ENCODE results near the gene UNC5B. TPM values are rescaled to one million over a fixed set of nuclear protein-coding genes. Genes with fewer than 3 reads are reported as not detected.
"Not testable (repeated sequence)": the region's sequence is repeated elsewhere in the genome, so short reads cannot be mapped to it uniquely, and the experiment has no call there.

UNC5B gene
- total RNA-seq, 1 donor, result 9.9 TPM

DNA sequence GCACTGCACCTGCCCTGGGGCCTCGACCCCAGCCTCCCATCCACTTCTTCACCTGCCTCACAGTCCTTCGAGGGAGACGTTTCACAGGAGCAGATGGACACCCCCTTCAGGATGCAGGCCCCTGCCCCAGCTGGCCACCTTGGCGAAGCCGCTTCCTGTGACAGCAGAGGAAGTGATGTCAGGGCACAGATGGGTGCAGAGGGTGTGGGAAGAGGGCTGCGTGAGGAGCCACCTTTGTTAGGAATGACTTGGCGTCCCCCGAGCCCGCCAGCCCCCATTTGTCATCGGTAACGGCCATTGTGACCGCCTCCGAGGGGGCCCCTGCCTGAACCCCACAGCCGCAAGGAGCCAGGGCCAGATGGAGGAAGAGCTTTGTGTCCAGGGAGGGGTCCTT lies 59.3 kb downstream of the UNC5B start:
- DNase-seq (ENCODE audit: low read depth), result no peak
- TF ChIP-seq, protein P1, sequence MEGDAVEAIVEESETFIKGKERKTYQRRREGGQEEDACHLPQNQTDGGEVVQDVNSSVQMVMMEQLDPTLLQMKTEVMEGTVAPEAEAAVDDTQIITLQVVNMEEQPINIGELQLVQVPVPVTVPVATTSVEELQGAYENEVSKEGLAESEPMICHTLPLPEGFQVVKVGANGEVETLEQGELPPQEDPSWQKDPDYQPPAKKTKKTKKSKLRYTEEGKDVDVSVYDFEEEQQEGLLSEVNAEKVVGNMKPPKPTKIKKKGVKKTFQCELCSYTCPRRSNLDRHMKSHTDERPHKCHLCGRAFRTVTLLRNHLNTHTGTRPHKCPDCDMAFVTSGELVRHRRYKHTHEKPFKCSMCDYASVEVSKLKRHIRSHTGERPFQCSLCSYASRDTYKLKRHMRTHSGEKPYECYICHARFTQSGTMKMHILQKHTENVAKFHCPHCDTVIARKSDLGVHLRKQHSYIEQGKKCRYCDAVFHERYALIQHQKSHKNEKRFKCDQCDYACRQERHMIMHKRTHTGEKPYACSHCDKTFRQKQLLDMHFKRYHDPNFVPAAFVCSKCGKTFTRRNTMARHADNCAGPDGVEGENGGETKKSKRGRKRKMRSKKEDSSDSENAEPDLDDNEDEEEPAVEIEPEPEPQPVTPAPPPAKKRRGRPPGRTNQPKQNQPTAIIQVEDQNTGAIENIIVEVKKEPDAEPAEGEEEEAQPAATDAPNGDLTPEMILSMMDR (IDR thresholded peaks at IDR 0.05; ENCODE audit: insufficient read depth, low read depth, low read length), result no peak
- no peak overlapping the region for H3K4me3 ChIP-seq (ENCODE audit: low read depth, low read length)

DNA sequence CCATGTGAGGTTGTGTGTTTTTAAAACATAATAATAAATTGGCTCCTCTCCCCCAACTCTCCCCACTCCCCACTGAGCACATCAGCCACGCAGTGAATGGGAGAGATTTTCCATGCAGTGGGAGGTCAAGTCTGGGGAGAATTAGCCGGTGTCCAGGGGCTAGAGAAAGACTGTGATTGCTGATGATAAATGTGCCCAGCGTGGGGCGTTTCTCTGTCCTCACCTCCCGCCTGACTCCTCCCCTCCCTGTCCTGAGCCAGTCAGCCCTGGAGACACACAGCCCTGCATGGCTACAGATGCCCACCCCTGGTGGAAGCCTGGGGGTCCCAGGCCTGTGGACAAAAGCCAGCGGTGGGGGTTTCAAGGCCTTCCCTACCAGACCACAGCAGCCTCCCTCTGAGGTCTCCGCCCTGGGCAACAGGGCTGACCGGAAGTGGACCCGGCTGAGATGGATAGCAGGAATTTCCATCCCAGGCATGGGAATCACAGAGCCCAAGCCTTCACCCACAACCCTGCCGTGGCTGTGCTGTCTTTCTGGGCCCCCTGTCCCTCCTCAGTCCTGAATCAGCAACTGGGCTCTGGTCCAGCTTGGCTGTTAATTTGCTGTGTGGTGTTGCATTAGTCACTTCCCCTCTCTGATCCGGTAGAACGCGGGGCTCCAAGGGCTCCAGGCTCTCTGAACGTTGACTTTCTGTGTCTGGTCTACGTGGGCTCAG lies 59.8 kb downstream of the UNC5B start:
- H3K4me3 ChIP-seq (ENCODE audit: low read depth, low read length), result no peak overlapping the region
- TF ChIP-seq, protein P1 (IDR thresholded peaks at IDR 0.05; ENCODE audit: insufficient read depth, low read depth, low read length), result no peak
- peak; percentile 45 for DNase-seq (ENCODE audit: low read depth)

DNA sequence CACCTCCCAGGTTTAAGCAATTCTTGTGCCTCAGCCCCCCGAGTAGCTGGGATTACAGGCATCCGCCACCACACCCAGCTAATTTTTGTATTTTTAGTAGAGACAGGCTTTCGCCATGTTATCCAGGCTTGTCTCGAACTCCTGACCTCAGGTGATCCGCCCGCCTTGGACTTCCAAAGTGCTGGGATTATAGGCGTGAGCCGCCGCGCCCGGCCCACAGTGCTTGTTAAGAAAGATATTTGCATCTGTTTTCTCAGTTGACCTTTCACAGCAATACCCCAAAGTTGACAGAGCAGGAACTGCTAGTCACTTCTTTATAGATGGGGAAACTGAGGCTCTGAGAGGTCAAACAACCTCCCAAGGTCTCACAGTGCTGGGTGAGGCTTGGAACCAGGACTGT lies 60.6 kb downstream of the UNC5B start:
- not testable (repeated sequence) for DNase-seq (ENCODE audit: low read depth)

DNA sequence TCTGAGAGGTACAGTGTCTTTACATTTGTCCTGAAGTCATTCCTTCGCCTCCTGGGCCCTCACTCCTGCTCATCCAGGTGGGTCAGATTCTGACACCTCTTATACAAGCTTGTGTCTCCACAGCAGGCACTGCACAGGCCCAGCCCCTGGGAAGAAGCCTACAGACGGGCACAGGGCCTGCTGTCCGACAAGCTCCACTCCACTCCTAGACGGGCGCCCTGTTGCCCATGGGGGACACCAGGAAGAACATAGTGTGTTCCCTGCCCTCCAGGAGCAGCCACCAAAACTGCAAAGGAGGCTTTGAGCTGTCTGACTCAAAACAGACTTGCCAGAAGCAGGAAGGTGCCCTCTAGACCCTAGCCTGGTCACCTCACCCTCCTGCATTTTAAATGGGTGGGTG lies 61.1 kb downstream of the UNC5B start:
- TF ChIP-seq, protein P1 (IDR thresholded peaks at IDR 0.05; ENCODE audit: insufficient read depth, low read depth, low read length), result no peak
- no peak for DNase-seq (ENCODE audit: low read depth)
- H3K4me3 ChIP-seq (ENCODE audit: low read depth, low read length), result no peak overlapping the region

More for the DNA sequence above, 60.6 kb downstream of the UNC5B start:
- H3K4me3 ChIP-seq (ENCODE audit: low read depth, low read length), result not testable (repeated sequence)

DNA sequence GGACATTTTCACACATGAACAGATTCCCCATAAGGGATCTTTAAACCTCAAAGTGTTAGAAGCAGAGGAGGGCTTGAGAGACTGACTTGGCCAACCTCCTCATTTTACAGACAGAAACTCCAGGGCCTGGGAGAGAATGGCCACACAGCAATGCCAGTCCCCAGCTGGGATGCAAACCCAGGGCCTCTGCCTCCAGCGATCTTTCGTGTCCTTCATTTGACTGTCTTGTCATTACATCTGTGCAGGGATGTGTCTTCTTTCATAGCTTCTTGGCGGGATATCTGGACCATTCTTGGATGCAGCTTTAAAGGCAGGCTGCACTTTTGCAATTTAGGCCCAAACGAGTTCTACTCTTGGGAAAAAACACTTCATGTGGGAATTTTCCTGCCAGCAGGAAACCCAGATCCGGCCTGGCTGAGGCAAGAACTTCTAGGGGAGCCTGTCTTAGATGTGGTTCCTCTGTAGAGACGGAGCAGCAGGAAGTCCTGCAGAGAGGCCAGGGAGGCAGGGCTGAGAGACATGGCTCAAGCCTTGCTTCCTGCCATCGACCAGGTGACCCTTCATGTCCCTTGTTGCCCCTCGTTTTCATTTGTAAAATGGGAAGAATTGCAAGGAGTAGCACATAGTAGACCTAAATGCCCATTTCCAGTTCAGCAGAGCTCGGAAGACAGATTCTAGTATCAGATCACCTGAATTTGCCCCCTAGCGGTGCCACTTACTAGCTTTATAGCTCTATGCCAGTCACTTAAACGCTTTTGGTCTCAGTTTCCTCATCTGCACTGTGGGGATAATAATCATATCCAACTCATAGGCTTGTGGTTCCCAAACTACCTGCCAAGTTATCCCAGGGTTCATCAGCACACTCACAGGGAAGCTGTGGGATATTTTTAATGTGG lies 62.8 kb downstream of the UNC5B start:
- H3K4me3 ChIP-seq (ENCODE audit: low read depth, low read length), result no peak overlapping the region
- no peak for DNase-seq (ENCODE audit: low read depth)
- TF ChIP-seq, protein P1 (IDR thresholded peaks at IDR 0.05; ENCODE audit: insufficient read depth, low read depth, low read length), result no peak

DNA sequence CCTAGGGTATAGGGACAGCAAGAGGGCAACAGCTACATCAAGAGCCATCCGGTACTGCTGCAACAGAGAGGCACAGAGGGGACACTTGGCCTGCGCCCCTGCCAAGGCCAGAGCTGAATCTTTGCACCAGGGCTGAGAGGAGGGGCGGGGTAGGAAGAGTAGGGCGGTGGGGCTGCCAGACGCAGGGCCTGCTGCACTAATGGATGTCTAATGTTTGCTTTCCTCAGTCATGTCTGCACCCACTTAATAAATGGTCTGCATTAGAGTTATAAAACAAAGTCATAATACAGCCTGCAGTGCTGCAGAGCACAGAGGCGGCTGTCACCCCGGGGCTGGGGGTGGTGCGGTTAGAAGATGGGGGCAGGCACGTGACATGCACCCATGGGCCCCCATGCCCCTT lies 64.5 kb downstream of the UNC5B start:
- no peak for DNase-seq (ENCODE audit: low read depth)
- TF ChIP-seq, protein P1 (IDR thresholded peaks at IDR 0.05; ENCODE audit: insufficient read depth, low read depth, low read length), result no peak

DNA sequence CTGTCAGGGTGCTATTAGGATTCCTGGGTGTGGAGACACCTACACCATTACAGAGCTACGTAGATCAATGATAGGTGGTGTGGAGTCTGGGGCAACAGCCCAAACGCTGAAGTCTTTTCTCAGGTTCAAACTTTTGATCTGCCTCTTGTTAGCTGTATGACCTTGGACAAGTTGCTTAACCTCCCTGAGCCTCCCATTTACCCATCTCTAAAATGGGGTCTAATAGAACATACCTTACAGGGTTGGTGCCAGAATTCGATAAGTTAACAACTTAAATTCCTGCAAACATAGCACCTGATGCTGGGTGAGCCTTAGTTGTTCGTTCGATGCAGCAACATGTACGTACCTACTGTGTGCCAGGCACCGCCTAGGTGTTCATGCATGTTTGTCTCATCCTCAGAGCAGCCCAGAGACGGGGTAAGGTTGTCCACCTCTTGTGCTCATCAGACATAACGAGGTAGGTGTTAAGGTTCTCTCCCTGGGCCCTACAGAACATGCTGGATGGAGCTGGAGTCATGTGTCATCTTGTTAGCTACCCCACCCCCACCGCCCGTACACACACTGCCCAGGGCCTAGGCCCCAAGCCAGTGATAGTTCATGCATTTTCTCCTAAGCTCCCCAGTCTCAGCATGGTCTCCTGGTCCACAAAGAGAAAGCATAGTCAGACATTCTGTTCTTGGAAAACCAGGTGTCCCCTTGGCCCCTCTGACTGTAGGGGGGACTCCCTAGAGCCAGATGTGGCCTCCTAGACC lies 65.7 kb downstream of the UNC5B start:
- no peak for DNase-seq (ENCODE audit: low read depth)
- H3K4me3 ChIP-seq (ENCODE audit: low read depth, low read length), result no peak overlapping the region
- TF ChIP-seq, protein P1 (IDR thresholded peaks at IDR 0.05; ENCODE audit: insufficient read depth, low read depth, low read length), result no peak

More for the DNA sequence above, 64.5 kb downstream of the UNC5B start:
- H3K4me3 ChIP-seq (ENCODE audit: low read depth, low read length), result no peak overlapping the region

All from fibroblast of villous mesenchyme (primary cell).